Effector memory CD8-positive, alpha-beta T cell (primary cell): ENCODE data around the gene GLUD1.
"Not testable (repeated sequence)": the region's sequence is repeated elsewhere in the genome, so short reads cannot be mapped to it uniquely, and the experiment has no call there.

Source experiments
- ATAC-seq: fragments of 150-1000 bp; cut with Tn5 transposase; replicated peaks from 2 replicates; pipeline ENCODE4 v1.10.0; 2021; ENCODE audit warnings: mild to moderate bottlenecking, moderate library complexity
- DNase-seq, 3 experiments: peaks; one replicate each; pipeline ENCODE4 v3.0.0; 2021
- H3K27ac Mint-ChIP-seq, 2 donors: one replicate each; pipeline ENCODE4 v1.8.0; 2022; ENCODE audit warnings: mild to moderate bottlenecking in 2 of 2, mixed read lengths in 2 of 2, moderate library complexity in 2 of 2
- H3K27me3 Mint-ChIP-seq, 2 donors: one replicate each; pipeline ENCODE4 v1.8.0; 2022; ENCODE audit warnings: mixed read lengths in 2 of 2
- H3K36me3 Mint-ChIP-seq: one replicate; pipeline ENCODE4 v1.8.0; 2022; ENCODE audit warnings: mild to moderate bottlenecking, moderate library complexity, mixed read lengths; ENCODE audit not compliant: insufficient read depth
- H3K4me1 Mint-ChIP-seq, 2 donors: one replicate each; pipeline ENCODE4 v1.8.0; 2022; ENCODE audit warnings: low read depth in 2 of 2, mixed read lengths in 2 of 2
- H3K4me3 Mint-ChIP-seq, 2 donors: one replicate each; pipeline ENCODE4 v1.8.0; 2022; ENCODE audit warnings: mild to moderate bottlenecking in 2 of 2, mixed read lengths in 2 of 2, moderate library complexity in 2 of 2
- H3K9me3 Mint-ChIP-seq, 2 donors: one replicate each; pipeline ENCODE4 v1.8.0; 2022; ENCODE audit warnings: mixed read lengths in 2 of 2

The GLUD1 gene

DNA sequence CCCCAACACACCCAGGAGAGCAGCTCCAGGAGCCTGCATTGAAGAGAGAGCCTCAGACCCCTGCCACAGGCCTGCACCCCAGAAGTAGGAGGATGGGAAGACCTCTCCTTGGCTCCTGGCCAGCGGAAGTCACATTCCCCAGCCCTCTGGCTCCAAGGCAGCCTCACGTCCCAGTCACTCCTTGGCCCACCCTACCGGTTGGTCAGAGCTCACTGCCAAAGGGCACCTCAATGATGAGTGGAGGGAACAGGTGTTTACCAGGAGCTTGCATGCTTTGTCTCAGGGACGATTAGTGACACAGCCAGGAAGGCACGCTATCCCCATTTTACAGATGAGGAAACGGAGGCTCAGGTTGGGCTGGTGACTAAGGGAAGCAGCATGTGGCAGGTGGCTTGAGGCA lies 75.6 kb downstream of the GLUD1 start:
- not testable (repeated sequence) for H3K27me3 Mint-ChIP-seq, H3K27ac Mint-ChIP-seq, DNase-seq, ATAC-seq, H3K4me3 Mint-ChIP-seq, H3K36me3 Mint-ChIP-seq, H3K9me3 Mint-ChIP-seq, H3K4me1 Mint-ChIP-seq

DNA sequence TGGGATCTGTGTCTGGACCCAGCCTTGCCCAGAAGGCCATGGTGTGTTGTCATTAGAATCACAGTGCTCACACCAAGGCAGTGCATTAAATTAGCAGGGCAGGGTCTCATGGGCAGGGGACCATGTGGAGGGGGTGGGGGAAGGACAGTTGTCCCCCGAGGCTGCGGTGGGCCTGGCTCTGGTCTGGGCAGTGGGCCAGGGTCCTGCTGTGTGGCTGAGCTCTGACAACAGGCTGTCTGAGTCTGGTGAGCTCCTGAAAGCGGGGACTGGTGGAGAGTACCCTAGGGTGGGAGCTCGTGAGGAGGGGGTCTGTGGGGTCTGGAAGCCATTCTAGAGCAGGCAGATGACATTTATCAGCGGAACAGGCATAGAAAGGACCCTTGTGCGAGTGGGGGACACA lies 76.5 kb downstream of the GLUD1 start:
- H3K27ac Mint-ChIP-seq, H3K4me3 Mint-ChIP-seq, H3K9me3 Mint-ChIP-seq, ATAC-seq, H3K36me3 Mint-ChIP-seq, H3K4me1 Mint-ChIP-seq, DNase-seq, H3K27me3 Mint-ChIP-seq: not testable (repeated sequence)

DNA sequence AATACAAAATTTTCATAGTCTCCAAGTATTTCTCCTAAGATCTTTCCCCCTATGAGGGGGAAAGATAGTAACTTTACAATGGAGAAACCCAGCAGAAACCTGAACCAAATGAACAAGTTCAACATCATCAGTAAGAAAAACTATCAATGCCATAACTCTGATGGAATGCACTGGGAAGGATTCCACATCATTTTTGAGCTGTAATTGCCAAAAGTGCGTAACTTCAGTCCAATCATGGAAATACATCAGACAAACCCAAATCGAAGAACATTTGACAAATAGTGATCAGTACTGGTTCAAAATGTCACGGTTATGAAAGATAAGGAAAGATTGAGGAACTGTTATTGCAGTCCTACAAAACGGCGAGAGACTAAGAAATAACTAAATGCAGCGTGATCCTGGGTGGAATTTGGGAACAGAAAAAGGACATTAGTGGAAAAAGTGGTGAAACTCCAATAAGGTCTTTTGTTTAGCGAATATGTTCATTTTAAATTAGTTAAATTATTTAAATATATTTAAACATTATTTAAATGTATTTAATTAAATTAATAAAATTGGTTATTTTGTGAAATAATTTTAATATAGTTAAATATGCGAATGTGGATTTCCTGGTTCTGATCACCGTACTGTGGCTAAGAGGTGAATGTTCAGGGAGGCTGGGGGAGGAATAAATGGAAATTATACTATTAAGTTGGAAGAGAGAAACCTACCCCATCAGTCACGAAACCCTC lies 79.5 kb downstream of the GLUD1 start:
- ATAC-seq, H3K9me3 Mint-ChIP-seq, H3K36me3 Mint-ChIP-seq, DNase-seq, H3K27ac Mint-ChIP-seq, H3K4me3 Mint-ChIP-seq, H3K27me3 Mint-ChIP-seq, H3K4me1 Mint-ChIP-seq: not testable (repeated sequence)

DNA sequence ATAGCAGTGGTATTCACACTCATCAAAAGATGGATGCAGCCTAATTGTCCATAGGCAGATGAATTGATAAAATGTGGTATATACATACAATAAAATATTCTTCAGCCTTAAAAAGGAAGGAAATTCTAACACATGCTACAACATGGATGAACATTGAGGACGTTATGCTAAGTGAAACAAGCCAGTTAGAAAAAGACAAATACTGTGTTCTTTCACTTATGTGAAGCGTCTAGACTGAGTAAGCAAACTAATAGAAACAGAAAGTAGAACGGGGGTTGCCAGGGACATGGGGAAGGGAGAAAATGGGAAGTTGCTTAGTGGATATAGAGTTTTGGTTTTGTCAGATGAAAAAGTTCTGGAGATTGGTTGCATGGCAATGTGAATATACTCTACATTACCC lies 81.1 kb downstream of the GLUD1 start:
- H3K4me1 Mint-ChIP-seq, DNase-seq, H3K27ac Mint-ChIP-seq, H3K9me3 Mint-ChIP-seq, H3K36me3 Mint-ChIP-seq, H3K4me3 Mint-ChIP-seq, H3K27me3 Mint-ChIP-seq, ATAC-seq: not testable (repeated sequence)

DNA sequence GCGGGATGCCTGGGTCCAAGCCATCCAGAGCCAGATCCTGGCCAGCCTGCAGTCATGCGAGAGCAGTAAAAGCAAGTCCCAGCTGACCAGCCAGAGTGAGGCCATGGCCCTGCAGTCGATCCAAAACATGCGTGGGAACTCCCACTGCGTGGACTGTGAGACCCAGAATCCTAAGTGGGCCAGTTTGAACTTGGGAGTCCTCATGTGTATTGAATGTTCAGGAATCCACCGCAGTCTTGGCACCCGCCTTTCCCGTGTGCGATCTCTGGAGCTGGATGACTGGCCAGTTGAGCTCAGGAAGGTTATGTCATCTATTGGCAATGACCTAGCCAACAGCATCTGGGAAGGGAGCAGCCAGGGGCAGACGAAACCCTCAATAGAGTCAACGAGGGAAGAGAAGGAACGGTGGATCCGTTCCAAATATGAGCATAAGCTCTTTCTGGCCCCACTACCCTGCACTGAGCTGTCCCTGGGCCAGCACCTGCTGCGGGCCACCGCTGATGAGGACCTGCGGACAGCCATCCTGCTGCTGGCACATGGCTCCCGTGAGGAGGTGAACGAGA lies 85.4 kb downstream of the GLUD1 start:
- H3K9me3 Mint-ChIP-seq, ATAC-seq, H3K36me3 Mint-ChIP-seq, H3K27me3 Mint-ChIP-seq, H3K4me3 Mint-ChIP-seq, DNase-seq, H3K27ac Mint-ChIP-seq, H3K4me1 Mint-ChIP-seq: not testable (repeated sequence)

DNA sequence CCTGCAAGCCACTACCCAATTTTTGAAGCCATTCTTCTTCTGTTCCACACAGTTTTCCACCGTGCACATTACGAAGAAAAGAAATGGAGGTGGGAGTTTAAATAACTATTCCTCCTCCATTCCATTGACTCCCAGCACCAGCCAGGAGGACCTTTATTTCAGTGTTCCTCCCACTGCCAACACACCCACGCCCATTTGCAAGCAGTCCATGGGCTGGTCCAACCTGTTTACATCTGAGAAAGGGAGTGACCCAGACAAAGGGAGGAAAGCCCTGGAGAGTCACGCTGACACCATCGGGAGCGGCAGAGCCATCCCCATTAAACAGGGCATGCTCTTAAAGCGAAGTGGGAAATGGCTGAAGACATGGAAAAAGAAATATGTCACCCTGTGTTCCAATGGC lies 86.3 kb downstream of the GLUD1 start:
- H3K4me1 Mint-ChIP-seq, H3K27ac Mint-ChIP-seq, H3K4me3 Mint-ChIP-seq, H3K9me3 Mint-ChIP-seq, DNase-seq, H3K27me3 Mint-ChIP-seq, H3K36me3 Mint-ChIP-seq, ATAC-seq: not testable (repeated sequence)

DNA sequence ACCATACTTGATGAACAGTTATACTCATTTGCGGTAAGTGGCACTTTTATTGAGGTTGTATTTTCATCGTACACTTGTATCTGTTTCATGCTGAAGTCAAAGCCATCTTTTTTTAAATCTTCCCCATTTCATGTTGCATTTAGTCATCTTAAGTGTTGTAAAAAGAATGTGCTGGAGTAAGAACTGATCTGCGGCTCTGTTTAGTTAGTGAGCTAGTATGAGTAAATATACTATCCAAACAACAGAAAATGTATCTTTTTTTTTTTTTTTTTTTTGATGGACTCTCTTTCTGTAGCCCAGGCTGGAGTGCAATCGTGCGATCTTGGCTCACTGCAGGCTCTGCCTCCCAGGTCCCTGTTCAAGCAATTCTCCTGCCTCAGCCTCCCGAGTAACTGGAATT lies 87.0 kb downstream of the GLUD1 start:
- DNase-seq, H3K27me3 Mint-ChIP-seq, H3K9me3 Mint-ChIP-seq, H3K36me3 Mint-ChIP-seq, ATAC-seq, H3K27ac Mint-ChIP-seq, H3K4me1 Mint-ChIP-seq, H3K4me3 Mint-ChIP-seq: not testable (repeated sequence)

DNA sequence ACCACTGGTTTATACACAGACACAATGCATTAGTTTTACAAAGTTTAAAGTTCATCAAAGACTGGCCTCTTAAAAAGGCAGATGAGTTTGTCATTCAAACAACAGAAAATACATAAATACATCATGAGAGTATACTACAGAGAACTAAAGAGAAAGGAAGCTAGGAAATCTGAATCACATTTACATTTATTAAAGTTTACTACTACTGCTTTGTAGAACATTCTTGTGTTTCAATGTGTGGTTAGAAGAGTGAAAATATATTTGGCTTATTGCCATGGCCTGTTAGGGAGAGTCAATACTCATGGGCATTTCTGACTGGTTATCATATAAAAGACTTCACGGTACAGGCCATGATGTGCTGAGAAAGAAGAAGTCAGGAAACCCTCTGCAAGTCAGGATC lies 87.5 kb downstream of the GLUD1 start:
- ATAC-seq, H3K4me1 Mint-ChIP-seq, H3K27ac Mint-ChIP-seq, H3K27me3 Mint-ChIP-seq, H3K9me3 Mint-ChIP-seq, H3K4me3 Mint-ChIP-seq, H3K36me3 Mint-ChIP-seq, DNase-seq: not testable (repeated sequence)

DNA sequence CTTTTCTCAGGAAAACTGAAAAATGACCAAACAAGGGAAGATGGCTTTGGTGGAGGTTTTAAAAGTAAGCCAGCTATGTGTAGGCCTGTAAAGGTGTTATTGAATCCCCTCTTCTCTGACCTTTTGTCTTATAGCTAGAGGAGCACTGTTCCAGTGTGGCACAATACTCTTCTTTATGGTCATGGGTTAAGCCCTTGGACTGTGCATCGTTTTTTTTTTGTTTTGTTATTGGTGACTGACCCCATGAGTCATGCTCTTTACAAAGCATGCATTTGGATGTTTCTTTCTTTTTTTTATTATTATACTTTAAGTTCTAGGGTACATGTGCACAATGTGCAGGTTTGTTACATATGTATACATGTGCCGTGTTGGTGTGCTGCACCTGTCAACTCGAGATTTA lies 94.2 kb downstream of the GLUD1 start:
- Mint-ChIP-seq H3K27me3 (no peaks in the 10 kb centered on the region), H3K4me3 (no peak overlapping the region), H3K36me3 (no peaks in the 10 kb centered on the region), H3K27ac (peak overlapping the region in 1 of 2 donors; percentile 26), H3K9me3 (no peaks in the 10 kb centered on the region), H3K4me1 (no peaks in the 10 kb centered on the region)
- no peak for DNase-seq
- no peak for ATAC-seq
